Glutamatergic neuron (in vitro differentiated cells): ENCODE data around the gene PIN1. TPM values are rescaled to one million over a fixed set of nuclear protein-coding genes. Genes with fewer than 3 reads are reported as not detected.
A peak's percentile ranks its signal among the peaks of the same experiment; 100 is the strongest.

Experiments
- DNase-seq: peaks from one replicate; pipeline ENCODE4 v3.0.0; 2022
- H3K27ac Mint-ChIP-seq: one replicate; pipeline ENCODE4 v1.8.0; 2020; ENCODE audit warnings: mild to moderate bottlenecking, mixed read lengths, inconsistent platforms; ENCODE audit not compliant: unreplicated experiment
- H3K27me3 Mint-ChIP-seq: one replicate; pipeline ENCODE4 v1.8.0; 2020; ENCODE audit warnings: mild to moderate bottlenecking, moderate library complexity, mixed read lengths, inconsistent platforms; ENCODE audit not compliant: unreplicated experiment
- H3K36me3 Mint-ChIP-seq: one replicate; pipeline ENCODE4 v1.8.0; 2020; ENCODE audit warnings: mild to moderate bottlenecking, mixed read lengths, inconsistent platforms; ENCODE audit not compliant: unreplicated experiment
- H3K4me1 Mint-ChIP-seq: one replicate; pipeline ENCODE4 v1.8.0; 2020; ENCODE audit warnings: mild to moderate bottlenecking, low read depth, mixed read lengths, inconsistent platforms; ENCODE audit not compliant: unreplicated experiment
- H3K4me3 Mint-ChIP-seq: one replicate; pipeline ENCODE4 v1.8.0; 2020; ENCODE audit warnings: mild to moderate bottlenecking, mixed read lengths, inconsistent platforms; ENCODE audit not compliant: unreplicated experiment
- H3K9me3 Mint-ChIP-seq: one replicate; pipeline ENCODE4 v1.8.0; 2020; ENCODE audit warnings: mild to moderate bottlenecking, moderate library complexity, mixed read lengths, inconsistent platforms; ENCODE audit not compliant: unreplicated experiment
- CTCF ChIP-seq: fragments of 200-600 bp; sonication (generic); IDR thresholded peaks from one replicate; pipeline ENCODE4 v1.5.0; 2021; ENCODE audit not compliant: partially characterized antibody, unreplicated experiment
- total RNA-seq: library from RNA; stranded (reverse); fragmentation: NEBNext Ultra II Directional; extraction: Animal tissue kit (Norgen Biotek cat#: 25700); gene quantifications from one replicate; pipeline ENCODE4 v1.2.1, GENCODE V29; 2021; ENCODE audit not compliant: unreplicated experiment

The PIN1 gene
- total RNA-seq, 1 donor from 2014 or later: 110 TPM

- no peak overlapping the region for H3K4me3 Mint-ChIP-seq
- TF ChIP-seq CTCF: peak; percentile 41
- H3K9me3 Mint-ChIP-seq: no peaks in the 10 kb centered on the region
- H3K4me1 Mint-ChIP-seq: no peaks in the 10 kb centered on the region
- no peaks in the 10 kb centered on the region for H3K36me3 Mint-ChIP-seq
- DNase-seq: peak; percentile 80
- no peak overlapping the region for H3K27ac Mint-ChIP-seq
- H3K27me3 Mint-ChIP-seq: peaks cover 2% of the 10 kb centered on the region
Observed at GRCh38 chr19:9796113-9796773, 38.9 kb upstream of the PIN1 start.

DNA sequence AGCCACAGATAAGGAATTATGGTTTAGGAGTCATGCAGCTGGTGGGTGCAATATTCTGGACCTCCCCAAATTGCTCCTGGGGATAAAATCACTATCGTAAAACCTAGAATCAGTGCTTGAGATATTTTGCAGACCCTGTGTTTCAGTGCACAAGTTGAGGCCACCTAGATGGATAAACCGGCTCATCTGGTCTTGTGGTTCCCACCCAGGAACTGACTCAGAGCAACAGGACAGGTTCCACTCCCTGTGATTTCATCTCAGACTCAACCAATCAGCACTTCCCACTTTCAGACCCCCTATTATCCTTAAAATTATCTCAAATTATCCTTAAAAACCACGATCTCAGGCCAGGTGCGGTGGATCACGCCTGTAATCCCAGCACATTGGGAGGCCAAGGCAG is 37.2 kb upstream of the PIN1 start:
- TF ChIP-seq CTCF: no peak
- Mint-ChIP-seq H3K27ac (no peak overlapping the region), H3K4me3 (no peak overlapping the region), H3K9me3 (no peaks in the 10 kb centered on the region), H3K27me3 (peaks cover 2% of the 10 kb centered on the region), H3K4me1 (no peaks in the 10 kb centered on the region), H3K36me3 (no peaks in the 10 kb centered on the region)
- no peak for DNase-seq

- Mint-ChIP-seq H3K27ac (no peak overlapping the region), H3K27me3 (peaks cover 2% of the 10 kb centered on the region), H3K36me3 (no peaks in the 10 kb centered on the region), H3K4me3 (no peak overlapping the region), H3K9me3 (no peaks in the 10 kb centered on the region), H3K4me1 (no peaks in the 10 kb centered on the region)
- no peak for DNase-seq
- no peak for TF ChIP-seq CTCF
Observed at GRCh38 chr19:9799162-9799561, 36.0 kb upstream of the PIN1 start.

DNA sequence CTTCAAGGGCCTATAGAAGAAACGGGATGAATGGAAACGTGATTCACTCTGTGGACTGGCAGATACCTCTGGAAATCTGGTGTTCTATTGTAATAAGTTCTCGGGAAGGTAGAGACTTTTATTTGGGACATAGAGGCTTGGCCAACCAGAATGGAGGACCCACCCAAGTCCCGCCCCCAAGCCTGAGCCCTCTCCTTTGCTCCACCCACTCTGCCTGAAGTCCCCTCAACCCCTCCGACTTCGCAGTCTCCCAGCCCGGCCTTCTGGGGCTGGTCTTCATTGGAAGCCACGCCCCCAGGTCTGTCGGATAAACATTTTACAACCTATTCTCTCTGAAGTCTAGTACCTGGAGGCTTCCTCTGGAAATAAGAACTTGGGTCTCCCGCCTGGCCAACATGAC is 33.1 kb upstream of the PIN1 start:
- TF ChIP-seq CTCF: no peak
- Mint-ChIP-seq H3K4me1 (no peaks in the 10 kb centered on the region), H3K27me3 (peaks cover 2% of the 10 kb centered on the region), H3K36me3 (no peaks in the 10 kb centered on the region), H3K9me3 (no peaks in the 10 kb centered on the region), H3K4me3 (no peak overlapping the region), H3K27ac (no peak overlapping the region)
- no peak for DNase-seq

DNA sequence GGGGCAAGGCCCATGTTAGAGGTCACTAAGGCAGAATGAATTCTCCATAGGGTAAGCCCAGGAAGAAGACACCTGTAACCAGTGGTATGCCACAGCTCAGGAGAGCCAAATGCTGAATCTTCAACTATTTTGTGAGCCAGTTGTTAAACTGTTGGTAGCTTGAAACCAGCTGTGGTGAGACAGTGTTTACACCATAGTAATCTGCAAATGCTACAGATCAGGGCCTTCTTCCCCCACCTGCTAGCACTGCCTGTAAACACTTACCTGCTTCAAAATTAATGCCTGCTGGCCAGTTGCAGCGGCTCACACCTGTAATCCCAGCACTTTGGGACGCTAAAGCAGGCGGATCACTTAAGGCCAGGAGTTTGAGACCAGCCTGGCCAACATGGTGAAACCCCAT is 28.3 kb upstream of the PIN1 start:
- H3K36me3 Mint-ChIP-seq: no peaks in the 10 kb centered on the region
- peaks cover 2% of the 10 kb centered on the region for H3K9me3 Mint-ChIP-seq
- no peak overlapping the region for H3K4me3 Mint-ChIP-seq
- no peak for DNase-seq
- no peak for TF ChIP-seq CTCF
- no peak overlapping the region for H3K27ac Mint-ChIP-seq
- H3K4me1 Mint-ChIP-seq: no peaks in the 10 kb centered on the region
- H3K27me3 Mint-ChIP-seq: peaks cover 3% of the 10 kb centered on the region
